GM12878 (cell line): ENCODE measurements around the gene RALGPS1. TPM values are rescaled to one million over a fixed set of nuclear protein-coding genes. Genes with fewer than 3 reads are reported as not detected.

Experiments
- BCL11A ChIP-seq: IDR thresholded peaks from 2 replicates; pipeline ENCODE4 v1.6.1; 2011; ENCODE audit warnings: low read depth, low read length
- EED ChIP-seq: sonication (generic); IDR thresholded peaks from 2 replicates; pipeline ENCODE4 v1.6.1; 2016; ENCODE audit warnings: antibody characterized with exemption, low read depth
- EGR1 ChIP-seq, 2 experiments: IDR thresholded peaks; 1 replicate in 1 of 2; 2 replicates in 1 of 2; pipeline ENCODE4 v1.6.1; 2011 to 2012; ENCODE audit warnings: low read depth in 2 of 2, low read length in 2 of 2, borderline replicate concordance in 1 of 2, mild to moderate bottlenecking in 1 of 2, moderate library complexity in 1 of 2
- EZH2 ChIP-seq: IDR thresholded peaks from 2 replicates; pipeline ENCODE4 v1.6.1; 2012; ENCODE audit warnings: low read depth, mild to moderate bottlenecking, control low read depth, inconsistent platforms, low read length, borderline replicate concordance; ENCODE audit not compliant: control insufficient read depth
- HDAC2 ChIP-seq: fragments of 200-600 bp; sonication (generic); IDR thresholded peaks from 2 replicates; pipeline ENCODE4 v1.6.1; 2017
- HSF1 ChIP-seq: fragments of 150-350 bp; IDR thresholded peaks from 2 replicates; pipeline ENCODE4 v1.6.1; 2014; ENCODE audit warnings: mild to moderate bottlenecking, low read depth, low read length
- MLLT1 ChIP-seq: fragments of 450-650 bp; IDR thresholded peaks from 2 replicates; pipeline ENCODE4 v1.6.1; 2016; ENCODE audit warnings: mild to moderate bottlenecking
- MTA2 ChIP-seq: fragments of 450-650 bp; IDR thresholded peaks from 2 replicates; pipeline ENCODE4 v1.6.1; 2016; ENCODE audit warnings: low read depth, mild to moderate bottlenecking, moderate library complexity
- NBN ChIP-seq: fragments of 450-650 bp; IDR thresholded peaks from 2 replicates; pipeline ENCODE4 v1.6.1; 2016
- NFYB ChIP-seq: IDR thresholded peaks from 2 replicates; pipeline ENCODE4 v1.6.1; 2011; ENCODE audit warnings: low read depth, mild to moderate bottlenecking, low read length, improper control_type of control experiment, moderate library complexity; ENCODE audit not compliant: insufficient read depth
- NKRF ChIP-seq: fragments of 450-650 bp; conservative IDR thresholded peaks from 2 replicates; pipeline ENCODE4 v1.6.1; 2017; ENCODE audit warnings: mild to moderate bottlenecking, moderate library complexity
- NRF1 ChIP-seq: conservative IDR thresholded peaks from 2 replicates; pipeline ENCODE4 v1.6.1; 2011; ENCODE audit warnings: mild to moderate bottlenecking, low read depth, low read length, improper control_type of control experiment
- PAX8 ChIP-seq: fragments of 450-650 bp; IDR thresholded peaks from 2 replicates; pipeline ENCODE4 v1.6.1; 2017; ENCODE audit warnings: mild to moderate bottlenecking, moderate library complexity
- PML ChIP-seq: IDR thresholded peaks from 2 replicates; pipeline ENCODE4 v1.6.1; 2012; ENCODE audit warnings: low read length, inconsistent platforms
- POLR2A ChIP-seq: IDR thresholded peaks from 2 replicates; pipeline ENCODE4 v1.6.1; 2011; ENCODE audit warnings: low read depth, mild to moderate bottlenecking, low read length
- POLR2AphosphoS5 ChIP-seq: IDR thresholded peaks from 2 replicates; pipeline ENCODE4 v1.6.1; 2011; ENCODE audit warnings: mild to moderate bottlenecking, low read length, inconsistent platforms
- RAD21 ChIP-seq: IDR thresholded peaks from 2 replicates; pipeline ENCODE4 v1.6.1; 2011; ENCODE audit warnings: mild to moderate bottlenecking, low read depth, low read length, moderate library complexity; ENCODE audit not compliant: insufficient read depth
- RELB ChIP-seq: fragments of 450-650 bp; IDR thresholded peaks from 2 replicates; pipeline ENCODE4 v1.6.1; 2017; ENCODE audit warnings: low read depth, mild to moderate bottlenecking, moderate library complexity
- SMARCA5 ChIP-seq: fragments of 450-650 bp; IDR thresholded peaks from 2 replicates; pipeline ENCODE4 v1.6.1; 2017; ENCODE audit warnings: mild to moderate bottlenecking
- SP1 ChIP-seq: IDR thresholded peaks from one replicate; pipeline ENCODE4 v1.6.1; 2011; ENCODE audit warnings: low read depth, low read length
- SPI1 ChIP-seq: IDR thresholded peaks from 2 replicates; pipeline ENCODE4 v1.6.1; 2011; ENCODE audit warnings: low read depth, mild to moderate bottlenecking, low read length, moderate library complexity, borderline replicate concordance; ENCODE audit not compliant: insufficient read depth
- STAT3 ChIP-seq: IDR thresholded peaks from 2 replicates; pipeline ENCODE4 v1.6.1; 2011; ENCODE audit warnings: low read depth, low read length, improper control_type of control experiment
- TCF12 ChIP-seq: IDR thresholded peaks from 2 replicates; pipeline ENCODE4 v1.6.1; 2011; ENCODE audit warnings: low read depth, mild to moderate bottlenecking, low read length
- USF1 ChIP-seq: IDR thresholded peaks from 2 replicates; pipeline ENCODE4 v1.6.1; 2011; ENCODE audit warnings: borderline replicate concordance, low read depth, mild to moderate bottlenecking, moderate library complexity, mixed read lengths, low read length; ENCODE audit not compliant: insufficient read depth; ENCODE audit errors: extremely low read length
- YY1 ChIP-seq: IDR thresholded peaks from 2 replicates; pipeline ENCODE4 v1.6.1; 2011; ENCODE audit warnings: low read depth, mild to moderate bottlenecking, low read length
- polyA plus RNA-seq, 11 experiments: library from polyadenylated mRNA; depleted of rRNA in 4 of 11; unstranded in 6 of 11; stranded (reverse) in 5 of 11; fragments of >200 nt; fragmentation: Nextera tagmentation in 4 of 11; fragmentation: Illumina TruSeq in 1 of 11; extraction: Ambion mirVana in 4 of 11; extraction: Trizol in 1 of 11; gene quantifications; 1 replicate in 1 of 11; 2 replicates in 10 of 11; pipeline versions ENCODE4 v1.2.1 to v1.2.3, GENCODE V29; 2011 to 2016; ENCODE audit warnings: inconsistent platforms in 2 of 11, missing spikeins in 2 of 11, low read depth in 1 of 11
- total RNA-seq, 4 experiments: library from RNA; depleted of rRNA in 3 of 4; stranded (reverse); fragments of >200 nt in 3 of 4; fragmentation: Illumina TruSeq in 1 of 4; extraction: Trizol in 1 of 4; gene quantifications; 2 replicates each; pipeline versions ENCODE4 v1.2.1 to v1.2.3, GENCODE V29; 2013 to 2021

The RALGPS1 gene
- total and polyA plus RNA-seq, 10 of the 15 experiments (the other 5 are each of a cell fraction or from before 2014, with no cell fraction given) = 0.13 to 5.6 (median 2.7) TPM

- no peak for TF ChIP-seq NFYB
- TF ChIP-seq MTA2 = no peak
- no peak for TF ChIP-seq SPI1
- TF ChIP-seq NRF1 = no peak
- TF ChIP-seq SMARCA5 = no peak
- no peak for TF ChIP-seq HSF1
- no peak for TF ChIP-seq NKRF
- TF ChIP-seq SP1 = no peak
- TF ChIP-seq MLLT1 = 0 out of 2 replicates have a peak, but pooled peaks have one; percentile 53
- no peak for TF ChIP-seq PAX8
- TF ChIP-seq POLR2AphosphoS5 = no peak
- no peak for TF ChIP-seq HDAC2
- no peak for TF ChIP-seq RELB
- TF ChIP-seq EZH2 = no peak
- TF ChIP-seq USF1 = no peak
- no peak for TF ChIP-seq STAT3
- TF ChIP-seq POLR2A = no peak
- no peak for TF ChIP-seq TCF12
- no peak for TF ChIP-seq BCL11A
- no peak for TF ChIP-seq YY1
- TF ChIP-seq NBN = 0 out of 2 replicates have a peak, but pooled peaks have one; percentile 37
- TF ChIP-seq PML = no peak
- TF ChIP-seq EED = no peak
- no peak for TF ChIP-seq EGR1 (IDR thresholded peaks at IDR 0.05; ENCODE audit: borderline replicate concordance in 1 of 2, low read depth in 2 of 2, low read length in 2 of 2)
- no peak for TF ChIP-seq RAD21
Observed at GRCh38 chr9:127008076-127008475, 93.5 kb downstream of the RALGPS1 start (continued).
